22Rv1 (cell line): ENCODE measurements around the gene PPM1M.

ENCODE experiments used
- H3K27ac ChIP-seq: fragments of 450-650 bp; 2 replicates; pipeline ENCODE4 v1.5.1; 2017
- CTCF ChIP-seq: fragments of 450-650 bp; IDR thresholded peaks from 2 replicates; pipeline ENCODE4 v1.5.1; 2017; ENCODE audit warnings: mild to moderate bottlenecking
- ZFX ChIP-seq: fragments of 450-650 bp; IDR thresholded peaks from 2 replicates; pipeline ENCODE4 v1.6.1; 2017; ENCODE audit warnings: antibody characterized with exemption, borderline replicate concordance

PPM1M gene

DNA sequence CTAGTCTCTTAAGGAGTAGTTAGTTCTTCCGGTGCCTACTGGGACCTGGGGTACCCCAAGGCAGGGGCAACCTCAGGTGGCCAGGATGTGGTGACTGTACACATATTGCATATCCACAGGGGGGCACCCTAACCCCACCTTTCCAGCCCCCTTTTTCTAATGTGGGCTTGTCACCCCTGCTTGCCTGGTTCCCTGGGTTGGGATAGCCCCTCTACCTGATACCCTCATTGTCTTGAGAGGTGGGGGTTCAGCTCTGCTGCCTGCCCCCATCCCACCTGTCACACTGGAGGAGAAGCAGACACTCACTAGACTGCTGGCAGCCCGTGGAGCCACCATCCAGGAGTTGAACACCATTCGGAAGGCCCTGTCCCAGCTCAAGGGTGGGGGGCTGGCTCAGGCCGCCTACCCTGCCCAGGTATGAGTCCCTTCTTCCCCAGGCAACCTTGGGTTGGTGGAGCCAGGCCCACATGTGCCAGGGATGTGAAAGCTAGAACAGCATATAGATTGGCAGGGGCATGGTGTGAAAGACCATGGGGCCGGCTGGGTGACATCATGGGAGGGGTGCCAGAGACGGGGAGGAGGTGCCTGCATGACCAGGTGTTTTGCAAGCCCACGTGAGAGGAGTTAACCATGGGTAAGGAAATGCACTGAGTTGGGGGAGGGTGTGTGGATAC is 46.1 kb downstream of the PPM1M start:
- H3K27ac ChIP-seq: no peak overlapping the region
- TF ChIP-seq ZFX (no peak), CTCF (peak; percentile 37)

DNA sequence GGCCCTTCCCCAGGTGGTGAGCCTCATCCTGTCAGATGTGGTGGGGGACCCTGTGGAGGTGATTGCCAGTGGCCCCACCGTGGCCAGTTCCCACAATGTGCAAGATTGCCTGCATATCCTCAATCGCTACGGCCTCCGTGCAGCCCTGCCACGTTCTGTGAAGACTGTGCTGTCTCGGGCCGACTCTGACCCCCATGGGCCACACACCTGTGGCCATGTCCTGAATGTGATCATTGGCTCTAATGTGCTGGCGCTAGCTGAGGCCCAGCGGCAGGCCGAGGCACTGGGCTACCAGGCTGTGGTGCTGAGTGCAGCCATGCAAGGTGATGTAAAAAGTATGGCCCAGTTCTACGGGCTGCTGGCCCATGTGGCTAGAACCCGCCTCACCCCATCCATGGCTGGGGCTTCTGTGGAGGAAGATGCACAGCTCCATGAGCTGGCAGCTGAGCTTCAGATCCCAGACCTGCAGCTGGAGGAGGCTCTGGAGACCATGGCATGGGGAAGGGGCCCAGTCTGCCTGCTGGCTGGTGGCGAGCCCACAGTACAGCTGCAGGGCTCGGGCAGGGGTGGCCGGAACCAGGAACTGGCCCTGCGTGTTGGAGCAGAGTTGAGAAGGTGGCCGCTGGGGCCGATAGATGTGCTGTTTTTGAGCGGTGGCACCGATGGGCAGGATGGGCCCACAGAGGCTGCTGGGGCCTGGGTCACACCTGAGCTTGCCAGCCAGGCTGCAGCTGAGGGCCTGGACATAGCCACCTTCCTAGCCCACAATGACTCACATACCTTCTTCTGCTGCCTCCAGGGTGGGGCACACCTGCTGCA is 46.9 kb downstream of the PPM1M start:
- TF ChIP-seq CTCF (no peak), ZFX (no peak)
- no peak overlapping the region for H3K27ac ChIP-seq

- TF ChIP-seq CTCF: no peak
- TF ChIP-seq ZFX: no peak
- no peak overlapping the region for H3K27ac ChIP-seq
These were observed 48.1 kb downstream of the PPM1M start for GRCh38 chr3:52293491-52294319.

DNA sequence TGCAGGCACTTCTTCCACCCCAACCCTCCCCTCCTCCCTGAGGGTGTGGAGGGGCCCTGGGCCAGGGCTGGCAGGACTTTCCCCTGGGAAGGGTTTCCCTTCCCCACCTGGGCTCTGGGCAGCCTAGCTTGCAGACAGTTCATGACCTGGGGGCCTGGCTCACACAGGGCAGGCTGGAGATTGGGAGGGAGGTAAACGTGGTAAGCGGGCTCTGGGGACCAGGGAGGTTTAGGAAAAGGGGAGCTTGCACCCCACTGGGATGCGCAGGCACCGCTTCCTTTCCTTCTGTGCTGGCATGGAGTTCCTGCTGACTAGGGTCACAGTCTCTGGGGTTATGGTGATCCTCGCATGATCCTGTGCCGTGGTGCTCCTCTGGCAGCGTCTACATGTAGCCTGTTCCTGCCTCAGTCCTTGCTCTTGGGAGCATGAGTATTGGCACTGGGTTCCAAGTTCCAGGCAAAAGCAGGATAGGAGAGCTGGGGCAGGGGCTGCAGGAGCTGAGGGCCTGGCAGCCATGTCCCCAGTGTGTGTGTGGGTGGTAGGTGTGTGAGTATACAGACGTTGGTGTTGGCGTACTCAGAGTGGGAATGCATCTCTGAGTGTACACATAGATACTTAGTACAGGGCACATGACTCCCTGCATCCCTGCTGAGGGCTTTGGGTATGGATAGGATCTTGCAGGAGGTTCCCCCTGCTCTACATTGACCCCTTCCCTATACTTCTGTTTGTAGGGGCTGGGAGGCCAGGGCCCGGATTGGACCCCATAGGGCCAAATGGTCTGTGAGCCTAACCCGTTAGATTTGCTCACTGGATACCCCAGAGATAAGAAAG is 49.0 kb downstream of the PPM1M start:
- no peak for TF ChIP-seq CTCF
- TF ChIP-seq ZFX: no peak
- H3K27ac ChIP-seq: no peak overlapping the region

- H3K27ac ChIP-seq: no peak overlapping the region
- TF ChIP-seq ZFX (no peak), CTCF (no peak)
These were observed 50.2 kb downstream of the PPM1M start for GRCh38 chr3:52295671-52296208.
